SW 1271 (cell line): Measurements from ENCODE around the gene SYMPK.

ENCODE experiments used
- DNase-seq, 2 experiments: peaks; one replicate each; lab custom pipeline; 2025; lab: John Stamatoyannopoulos, UW

The SYMPK gene

DNA sequence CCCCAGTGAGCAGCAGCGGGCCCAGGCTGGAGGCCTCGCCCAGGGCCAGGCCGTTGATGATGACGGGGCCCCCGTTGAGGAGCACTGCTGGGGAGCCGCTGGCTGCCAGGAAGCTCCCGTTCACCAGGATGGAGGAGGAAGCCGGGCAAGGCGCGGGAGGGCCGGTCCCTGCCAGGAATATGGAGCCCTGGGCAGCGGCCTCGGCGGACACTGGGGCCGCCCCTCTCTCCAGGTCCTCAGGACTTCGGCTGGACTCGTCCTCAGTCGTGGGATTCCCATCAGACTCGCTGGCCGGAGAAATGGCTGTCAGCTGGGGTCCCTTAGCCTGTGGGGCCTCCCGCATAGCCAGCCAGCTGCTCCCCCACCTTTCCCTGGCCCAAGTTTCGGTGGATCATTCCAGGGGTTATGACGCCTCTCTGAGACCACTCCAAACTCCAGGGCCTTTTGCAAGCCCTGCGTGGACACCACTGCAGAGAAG, 96.0 kb downstream of the SYMPK start:
- DNase-seq: no peak

DNA sequence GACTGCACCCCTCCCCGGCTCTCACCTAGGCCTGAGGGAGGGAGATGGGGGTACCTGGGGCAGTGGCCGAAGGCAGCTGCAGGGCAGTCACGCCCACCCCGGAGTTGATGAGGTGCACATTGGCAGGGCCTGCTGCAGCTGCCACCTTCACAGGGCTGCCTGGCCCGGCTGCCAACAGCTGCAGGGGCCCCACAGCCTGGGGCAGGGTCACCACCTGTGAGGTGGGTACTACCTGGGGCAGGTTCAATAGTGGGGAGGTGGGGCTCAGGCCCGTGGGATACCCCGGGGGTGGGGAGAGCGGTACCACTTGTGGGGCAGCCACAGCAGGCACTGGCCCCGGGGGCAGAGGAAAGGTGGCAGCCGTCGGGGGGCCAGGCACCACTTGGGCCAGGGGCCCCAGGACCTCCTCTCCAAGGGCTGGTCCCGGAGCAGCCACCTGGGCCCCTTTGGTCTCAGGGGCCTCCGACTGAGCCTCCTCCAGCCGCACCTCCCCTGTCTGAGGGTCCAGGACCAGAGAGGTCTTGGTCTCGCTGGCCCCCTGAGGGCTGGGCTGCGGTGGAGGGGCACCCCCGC, 96.6 kb downstream of the SYMPK start:
- no peak for DNase-seq

DNA sequence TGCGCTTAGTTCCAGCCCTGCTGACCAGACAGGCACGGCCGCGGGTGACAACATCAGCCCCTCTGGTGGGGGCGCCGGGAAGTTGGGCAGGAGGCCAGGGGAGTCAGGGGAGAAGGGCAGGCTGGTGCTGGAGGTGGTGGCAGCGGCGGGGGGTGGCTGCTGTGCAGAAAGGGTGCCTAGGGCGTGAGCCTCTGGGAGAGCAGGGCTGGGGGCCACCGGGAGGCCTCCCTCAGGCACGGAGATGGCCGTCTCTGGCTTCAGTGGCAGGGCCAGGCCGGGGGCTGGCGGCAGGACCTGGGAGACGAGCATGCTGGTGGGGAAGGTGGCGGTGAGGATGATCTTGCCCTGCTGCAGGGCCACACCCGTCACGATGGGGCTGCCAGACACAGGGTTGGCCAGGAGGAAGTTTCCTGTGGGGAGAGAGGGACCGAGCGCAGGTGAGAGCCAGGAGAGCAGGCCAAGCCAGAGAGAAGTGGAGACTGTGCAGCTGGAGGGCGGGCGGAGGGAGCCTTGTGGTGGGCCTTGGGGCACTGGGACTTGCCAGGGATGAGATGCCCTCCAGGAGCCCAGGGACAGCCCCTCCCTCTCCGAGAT, 97.1 kb downstream of the SYMPK start:
- no peak for DNase-seq
